Measurements from ENCODE around the gene THY1. TPM values are rescaled to one million over a fixed set of nuclear protein-coding genes. Genes with fewer than 3 reads are reported as not detected.

THY1 gene
- total RNA-seq, 2 experiments from 2014 or later: not detected

GRCh38 chr11:119404872-119405271 lies 18.1 kb downstream of the THY1 start:
- Histone ChIP-seq H3K9me2 (ENCODE audit: insufficient read depth, low read length) (no peaks in the 10 kb centered on the region), H3K4me1 (ENCODE audit: insufficient read depth, low read length, poor library complexity, severe bottlenecking) (peaks cover 4% of the 10 kb centered on the region), H3K36me3 (ENCODE audit: insufficient read depth, low read length) (no peaks in the 10 kb centered on the region; the same call in 1 of the 2 replicates), H3K27ac (ENCODE audit: low read depth, low read length, poor library complexity, severe bottlenecking) (no peak overlapping the region), H3K4me2 (ENCODE audit: low read length) (no peak overlapping the region), H3K79me2 (ENCODE audit: insufficient read depth, low read depth, low read length) (no peaks in the 10 kb centered on the region), H2AFZ (ENCODE audit: low read length) (no peak overlapping the region), H3K4me3 (ENCODE audit: low read depth, low read length, poor library complexity, severe bottlenecking) (no peak overlapping the region), H3K9me3 (ENCODE audit: low read length) (peaks cover 7% of the 10 kb centered on the region; the same call in 1 of the 2 replicates), H4K20me1 (ENCODE audit: insufficient read depth, low read length) (no peaks in the 10 kb centered on the region)
- TF ChIP-seq CTCF (conservative IDR thresholded peaks at IDR 0.05; ENCODE audit: low read length): no peak
- no peak for TF ChIP-seq EZH2phosphoT487 (IDR thresholded peaks at IDR 0.05; ENCODE audit: borderline replicate concordance, low read depth, low read length)
- intact Hi-C loops (cut with micrococcal nuclease; ENCODE audit: unreplicated experiment): no loop called here
- DNase-seq (ENCODE audit: low spot score): no peak
- POLR2A ChIA-PET: interaction anchor here (0.6 to 1.0 kb wide), 2 partner anchors 21 to 33 kb away, joined by 3 read pairs; no protein-coding TSS in a partner anchor
- BruUV-seq (replicated peaks): no TSS peak
- CTCF ChIA-PET (ENCODE audit: unreplicated experiment): no interaction called here

GRCh38 chr11:119403021-119403420 lies 20.0 kb downstream of the THY1 start:
- Histone ChIP-seq H3K4me3 (ENCODE audit: low read depth, low read length, poor library complexity, severe bottlenecking) (no peak overlapping the region), H3K27ac (ENCODE audit: low read depth, low read length, poor library complexity, severe bottlenecking) (no peak overlapping the region), H3K9me2 (ENCODE audit: insufficient read depth, low read length) (no peaks in the 10 kb centered on the region), H3K9me3 (ENCODE audit: low read length) (peaks cover 13% of the 10 kb centered on the region), H2AFZ (ENCODE audit: low read length) (no peak overlapping the region), H3K79me2 (ENCODE audit: insufficient read depth, low read depth, low read length) (no peaks in the 10 kb centered on the region), H3K4me1 (ENCODE audit: insufficient read depth, low read length, poor library complexity, severe bottlenecking) (peaks cover 4% of the 10 kb centered on the region), H3K4me2 (ENCODE audit: low read length) (no peak overlapping the region), H4K20me1 (ENCODE audit: insufficient read depth, low read length) (no peaks in the 10 kb centered on the region), H3K36me3 (ENCODE audit: insufficient read depth, low read length) (no peaks in the 10 kb centered on the region; the same call in 1 of the 2 replicates)
- POLR2A ChIA-PET: interaction anchor here (0.6 to 1.0 kb wide), 6 partner anchors 8 to 1548 kb away, joined by 3 to 7 read pairs (median 4); no protein-coding TSS in a partner anchor
- CTCF ChIA-PET (ENCODE audit: unreplicated experiment): interaction anchor here (0.6 kb wide), 1 partner anchor 26 kb away, joined by 3 read pairs; no protein-coding TSS in a partner anchor
- intact Hi-C loops (cut with micrococcal nuclease; ENCODE audit: unreplicated experiment): no loop called here
- no peak for DNase-seq (ENCODE audit: low spot score)
- TF ChIP-seq EZH2phosphoT487 (IDR thresholded peaks at IDR 0.05; ENCODE audit: borderline replicate concordance, low read depth, low read length): no peak
- TF ChIP-seq CTCF (conservative IDR thresholded peaks at IDR 0.05; ENCODE audit: low read length): no peak
- BruUV-seq (replicated peaks): no TSS peak

- BruUV-seq (replicated peaks): no TSS peak
- no peak overlapping the region for H2AFZ ChIP-seq (ENCODE audit: low read length)
- no peak for DNase-seq (ENCODE audit: low spot score)
- peaks cover under 1% of the 10 kb centered on the region; the same call in 1 of the 2 replicates for H3K36me3 ChIP-seq (ENCODE audit: insufficient read depth, low read length)
- H4K20me1 ChIP-seq (ENCODE audit: insufficient read depth, low read length): no peaks in the 10 kb centered on the region
- H3K4me3 ChIP-seq (ENCODE audit: low read depth, low read length, poor library complexity, severe bottlenecking): no peak overlapping the region
- H3K4me1 ChIP-seq (ENCODE audit: insufficient read depth, low read length, poor library complexity, severe bottlenecking): peaks cover 4% of the 10 kb centered on the region
- no peak overlapping the region for H3K27ac ChIP-seq (ENCODE audit: low read depth, low read length, poor library complexity, severe bottlenecking)
- TF ChIP-seq EZH2phosphoT487 (IDR thresholded peaks at IDR 0.05; ENCODE audit: borderline replicate concordance, low read depth, low read length): no peak
- no peak for TF ChIP-seq CTCF (conservative IDR thresholded peaks at IDR 0.05; ENCODE audit: low read length)
- H3K9me3 ChIP-seq (ENCODE audit: low read length): peaks cover 17% of the 10 kb centered on the region
- ChIA-PET POLR2A (interaction anchor here (0.6 kb wide), 1 partner anchor 11 kb away, joined by 4 read pairs; no protein-coding TSS in a partner anchor), CTCF (ENCODE audit: unreplicated experiment) (no interaction called here)
- H3K9me2 ChIP-seq (ENCODE audit: insufficient read depth, low read length): no peaks in the 10 kb centered on the region
- no peaks in the 10 kb centered on the region for H3K79me2 ChIP-seq (ENCODE audit: insufficient read depth, low read depth, low read length)
- no peak overlapping the region for H3K4me2 ChIP-seq (ENCODE audit: low read length)
- intact Hi-C loops (cut with micrococcal nuclease; ENCODE audit: unreplicated experiment): no loop called here
Observed at GRCh38 chr11:119402470-119402869, 20.5 kb downstream of the THY1 start.

Data from OCI-LY7 (cell line).